ENCODE measurements around the gene PARVA. TPM values are rescaled to one million over a fixed set of nuclear protein-coding genes. Genes with fewer than 3 reads are reported as not detected.

The PARVA gene
- total RNA-seq, 1 donor from 2014 or later: 53.3 TPM

GRCh38 chr11:12402691-12403120 lies 25.3 kb downstream of the PARVA start:
- Mint-ChIP-seq H3K4me1 (ENCODE audit: unreplicated experiment) (peaks cover 12% of the 10 kb centered on the region), H3K27me3 (ENCODE audit: unreplicated experiment) (no peaks in the 10 kb centered on the region), H3K4me3 (ENCODE audit: unreplicated experiment) (no peak overlapping the region), H3K36me3 (ENCODE audit: low read depth, unreplicated experiment) (peaks cover 4% of the 10 kb centered on the region), H3K9me3 (ENCODE audit: unreplicated experiment) (no peaks in the 10 kb centered on the region), H3K27ac (ENCODE audit: unreplicated experiment) (no peak overlapping the region)
- no peak for TF ChIP-seq CTCF (IDR thresholded peaks at IDR 0.05; ENCODE audit: unreplicated experiment)
- DNase-seq (ENCODE audit: low spot score): no peak

GRCh38 chr11:12403122-12403996 lies 26.0 kb downstream of the PARVA start:
- H3K27me3 Mint-ChIP-seq (ENCODE audit: unreplicated experiment): no peaks in the 10 kb centered on the region
- H3K4me3 Mint-ChIP-seq (ENCODE audit: unreplicated experiment): no peak overlapping the region
- peaks cover 13% of the 10 kb centered on the region for H3K4me1 Mint-ChIP-seq (ENCODE audit: unreplicated experiment)
- peaks cover 4% of the 10 kb centered on the region for H3K36me3 Mint-ChIP-seq (ENCODE audit: low read depth, unreplicated experiment)
- H3K27ac Mint-ChIP-seq (ENCODE audit: unreplicated experiment): no peak overlapping the region
- no peaks in the 10 kb centered on the region for H3K9me3 Mint-ChIP-seq (ENCODE audit: unreplicated experiment)
- no peak for TF ChIP-seq CTCF (IDR thresholded peaks at IDR 0.05; ENCODE audit: unreplicated experiment)
- DNase-seq (ENCODE audit: low spot score): no peak

- DNase-seq (ENCODE audit: low spot score): no peak
Measured at GRCh38 chr11:12403997-12404350, 26.6 kb downstream of the PARVA start.

GRCh38 chr11:12404436-12404835 lies 27.1 kb downstream of the PARVA start:
- H3K4me1 Mint-ChIP-seq (ENCODE audit: unreplicated experiment): peaks cover 13% of the 10 kb centered on the region
- no peaks in the 10 kb centered on the region for H3K27me3 Mint-ChIP-seq (ENCODE audit: unreplicated experiment)
- peaks cover 4% of the 10 kb centered on the region for H3K36me3 Mint-ChIP-seq (ENCODE audit: low read depth, unreplicated experiment)
- DNase-seq (ENCODE audit: low spot score): no peak
- H3K4me3 Mint-ChIP-seq (ENCODE audit: unreplicated experiment): no peak overlapping the region
- TF ChIP-seq CTCF (IDR thresholded peaks at IDR 0.05; ENCODE audit: unreplicated experiment): no peak
- no peak overlapping the region for H3K27ac Mint-ChIP-seq (ENCODE audit: unreplicated experiment)
- H3K9me3 Mint-ChIP-seq (ENCODE audit: unreplicated experiment): no peaks in the 10 kb centered on the region

More at GRCh38 chr11:12403997-12404350, 26.6 kb downstream of the PARVA start:
- peaks cover 13% of the 10 kb centered on the region for H3K4me1 Mint-ChIP-seq (ENCODE audit: unreplicated experiment)
- no peak for TF ChIP-seq CTCF (IDR thresholded peaks at IDR 0.05; ENCODE audit: unreplicated experiment)
- no peaks in the 10 kb centered on the region for H3K9me3 Mint-ChIP-seq (ENCODE audit: unreplicated experiment)
- no peak overlapping the region for H3K4me3 Mint-ChIP-seq (ENCODE audit: unreplicated experiment)
- H3K27me3 Mint-ChIP-seq (ENCODE audit: unreplicated experiment): no peaks in the 10 kb centered on the region
- peaks cover 4% of the 10 kb centered on the region for H3K36me3 Mint-ChIP-seq (ENCODE audit: low read depth, unreplicated experiment)
- H3K27ac Mint-ChIP-seq (ENCODE audit: unreplicated experiment): no peak overlapping the region

- no peaks in the 10 kb centered on the region for H3K27me3 Mint-ChIP-seq (ENCODE audit: unreplicated experiment)
- no peak overlapping the region for H3K4me3 Mint-ChIP-seq (ENCODE audit: unreplicated experiment)
- H3K27ac Mint-ChIP-seq (ENCODE audit: unreplicated experiment): no peak overlapping the region
- no peak for TF ChIP-seq CTCF (IDR thresholded peaks at IDR 0.05; ENCODE audit: unreplicated experiment)
- peaks cover 17% of the 10 kb centered on the region for H3K4me1 Mint-ChIP-seq (ENCODE audit: unreplicated experiment)
- peaks cover 4% of the 10 kb centered on the region for H3K36me3 Mint-ChIP-seq (ENCODE audit: low read depth, unreplicated experiment)
- H3K9me3 Mint-ChIP-seq (ENCODE audit: unreplicated experiment): no peaks in the 10 kb centered on the region
- no peak for DNase-seq (ENCODE audit: low spot score)
Measured at GRCh38 chr11:12408156-12408770, 30.9 kb downstream of the PARVA start.

Data from endothelial cell (in vitro differentiated cells).